Thymus (tissue), 11 donors: Measurements from ENCODE around the gene OSBPL1A. TPM values are rescaled to one million over a fixed set of nuclear protein-coding genes. Genes with fewer than 3 reads are reported as not detected.
A peak's percentile ranks its signal among the peaks of the same experiment; 100 is the strongest.

Experiments used
- DNase-seq, 9 donors: peaks; one replicate each; pipeline ENCODE4 v3.0.0-alpha.2; 2013; ENCODE audit warnings: low spot score in 9 of 9, low read depth in 6 of 9, missing footprints in 1 of 9
- H3K27ac ChIP-seq, 2 donors: one replicate each; pipeline ENCODE4 v1.5.1; 2013; ENCODE audit warnings: control low read depth in 1 of 2, low read depth in 1 of 2, low read length in 1 of 2, mild to moderate bottlenecking in 1 of 2, moderate library complexity in 1 of 2
- H3K27me3 ChIP-seq, 2 donors: one replicate each; pipeline ENCODE4 v1.5.1; 2013; ENCODE audit warnings: low read length in 1 of 2; ENCODE audit not compliant: control insufficient read depth in 2 of 2, insufficient read depth in 1 of 2
- H3K36me3 ChIP-seq, 2 donors: one replicate each; pipeline ENCODE4 v1.5.1; 2013; ENCODE audit warnings: low read length in 1 of 2, mild to moderate bottlenecking in 1 of 2, moderate library complexity in 1 of 2; ENCODE audit not compliant: control insufficient read depth in 2 of 2, insufficient read depth in 2 of 2
- H3K4me1 ChIP-seq, 2 donors: one replicate each; pipeline ENCODE4 v1.5.1; 2013; ENCODE audit warnings: low read length in 2 of 2; ENCODE audit not compliant: control insufficient read depth in 2 of 2, insufficient read depth in 2 of 2
- H3K4me3 ChIP-seq, 2 donors: one replicate each; pipeline ENCODE4 v1.5.1; 2013; ENCODE audit warnings: low read length in 2 of 2, control low read depth in 1 of 2, mild to moderate bottlenecking in 1 of 2
- H3K9me3 ChIP-seq, 2 donors: one replicate each; pipeline ENCODE4 v1.5.1; 2013; ENCODE audit warnings: low read length in 1 of 2, mild to moderate bottlenecking in 1 of 2; ENCODE audit not compliant: control insufficient read depth in 2 of 2, insufficient read depth in 1 of 2
- WGBS: extraction: QIAGEN DNeasy Blood & Tissue Kit; methylation state at CpG from one replicate; pipeline ENCODE4 v1.1.7; 2013; 5-methylcytosine and 5-hydroxymethylcytosine counted together
- polyA plus RNA-seq: library from polyadenylated mRNA; stranded (reverse); fragments of 200-250 nt; gene quantifications from one replicate; pipeline ENCODE4 v1.2.3, GENCODE V29; 2013
- total RNA-seq: library from RNA; stranded (reverse); fragments of 120-200 nt; gene quantifications from one replicate; pipeline ENCODE4 v1.2.4, GENCODE V29; 2013
- donor health status: healthy.

The OSBPL1A gene
- total and polyA plus RNA-seq, 2 donors = 10.7 to 21.0 TPM

- Histone ChIP-seq H3K27me3 (no peaks in the 10 kb centered on the region), H3K4me3 (no peak overlapping the region), H3K36me3 (no peaks in the 10 kb centered on the region), H3K27ac (no peak overlapping the region), H3K9me3 (no peaks in the 10 kb centered on the region), H3K4me1 (no peaks in the 10 kb centered on the region)
- DNase-seq = no peak
These were observed 56.3 kb downstream of the OSBPL1A start for GRCh38 chr18:24341361-24341760.

- Histone ChIP-seq H3K9me3 (no peaks in the 10 kb centered on the region), H3K27ac (no peak overlapping the region), H3K4me1 (no peaks in the 10 kb centered on the region), H3K27me3 (no peaks in the 10 kb centered on the region), H3K4me3 (no peak overlapping the region), H3K36me3 (no peaks in the 10 kb centered on the region)
- 94% methylated on average over 2 of the region's 2 CpGs for WGBS
- DNase-seq = no peak
These were observed 64.5 kb downstream of the OSBPL1A start for GRCh38 chr18:24333084-24333483.

DNA sequence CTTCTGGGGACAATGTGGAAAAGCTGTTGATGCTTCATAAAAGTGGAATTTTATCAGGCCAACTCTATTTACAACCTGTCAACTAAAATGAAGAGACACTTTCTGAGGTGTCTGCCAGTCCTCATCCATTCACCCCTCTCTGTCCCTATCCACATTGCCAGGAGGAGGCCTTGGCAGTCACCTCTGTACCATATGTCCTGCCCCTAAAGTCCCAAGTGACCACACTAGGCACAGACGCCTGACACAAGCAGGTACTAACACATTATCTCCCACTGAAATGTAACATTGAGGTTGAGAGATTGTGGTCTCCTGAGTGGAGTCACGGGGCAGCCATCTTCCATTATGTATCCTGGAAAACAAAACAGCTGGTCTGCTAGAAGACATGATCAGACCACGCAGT is 71.4 kb downstream of the OSBPL1A start:
- Histone ChIP-seq H3K27me3 (no peaks in the 10 kb centered on the region), H3K36me3 (no peaks in the 10 kb centered on the region), H3K4me3 (no peak overlapping the region), H3K9me3 (no peaks in the 10 kb centered on the region), H3K27ac (no peak overlapping the region), H3K4me1 (no peaks in the 10 kb centered on the region)
- 98% methylated on average over 3 of the region's 3 CpGs for WGBS
- no peak for DNase-seq

- H3K27me3 ChIP-seq = no peaks in the 10 kb centered on the region
- H3K4me1 ChIP-seq = no peaks in the 10 kb centered on the region
- no peak overlapping the region for H3K27ac ChIP-seq
- H3K36me3 ChIP-seq = no peaks in the 10 kb centered on the region
- H3K9me3 ChIP-seq = no peaks in the 10 kb centered on the region
- H3K4me3 ChIP-seq = no peak overlapping the region
- no peak for DNase-seq
These were observed 75.0 kb downstream of the OSBPL1A start for GRCh38 chr18:24322584-24323136.

GRCh38 chr18:24321071-24321470 is 76.6 kb downstream of the OSBPL1A start:
- no peak for DNase-seq
- Histone ChIP-seq H3K27me3 (no peaks in the 10 kb centered on the region), H3K4me3 (no peak overlapping the region), H3K27ac (no peak overlapping the region), H3K4me1 (no peaks in the 10 kb centered on the region), H3K36me3 (no peaks in the 10 kb centered on the region), H3K9me3 (no peaks in the 10 kb centered on the region)
- 98% methylated on average over 1 of the region's 1 CpG for WGBS

- Histone ChIP-seq H3K4me3 (no peak overlapping the region), H3K4me1 (no peaks in the 10 kb centered on the region), H3K27me3 (no peaks in the 10 kb centered on the region), H3K36me3 (no peaks in the 10 kb centered on the region), H3K9me3 (no peaks in the 10 kb centered on the region), H3K27ac (no peak overlapping the region)
- 98% methylated on average over 5 of the region's 5 CpGs for WGBS
- DNase-seq = no peak
These were observed 77.9 kb downstream of the OSBPL1A start for GRCh38 chr18:24319757-24320156.

DNA sequence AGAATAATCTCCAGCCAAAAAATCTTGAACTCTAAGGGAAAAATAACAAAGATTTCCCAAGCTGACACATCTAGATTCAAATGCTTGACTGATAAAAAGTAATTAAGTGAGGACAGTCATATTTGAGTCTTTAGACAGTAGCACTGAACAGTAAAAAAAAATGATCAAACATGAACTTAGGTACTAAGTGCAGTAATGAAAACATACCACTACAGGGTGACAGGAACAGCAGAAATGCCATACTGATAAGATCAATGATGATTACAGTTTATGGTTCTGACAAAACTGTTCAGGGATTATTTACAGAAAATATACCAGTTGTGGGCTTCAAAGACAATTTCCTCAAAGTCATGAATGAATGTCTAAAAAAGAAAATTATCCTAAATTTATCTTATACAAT is 80.3 kb downstream of the OSBPL1A start:
- Histone ChIP-seq H3K27ac (no peak overlapping the region), H3K9me3 (no peaks in the 10 kb centered on the region), H3K4me1 (no peaks in the 10 kb centered on the region), H3K36me3 (no peaks in the 10 kb centered on the region), H3K4me3 (no peak overlapping the region), H3K27me3 (no peaks in the 10 kb centered on the region)
- no peak for DNase-seq

GRCh38 chr18:24315170-24315569 is 82.5 kb downstream of the OSBPL1A start:
- no peaks in the 10 kb centered on the region for H3K4me1 ChIP-seq
- H3K36me3 ChIP-seq = no peaks in the 10 kb centered on the region
- no peaks in the 10 kb centered on the region for H3K9me3 ChIP-seq
- no peak overlapping the region for H3K4me3 ChIP-seq
- 95% methylated on average over 1 of the region's 1 CpG for WGBS
- no peaks in the 10 kb centered on the region for H3K27me3 ChIP-seq
- no peak overlapping the region for H3K27ac ChIP-seq
- peak in 1 of 9 donors; percentile 3 for DNase-seq

DNA sequence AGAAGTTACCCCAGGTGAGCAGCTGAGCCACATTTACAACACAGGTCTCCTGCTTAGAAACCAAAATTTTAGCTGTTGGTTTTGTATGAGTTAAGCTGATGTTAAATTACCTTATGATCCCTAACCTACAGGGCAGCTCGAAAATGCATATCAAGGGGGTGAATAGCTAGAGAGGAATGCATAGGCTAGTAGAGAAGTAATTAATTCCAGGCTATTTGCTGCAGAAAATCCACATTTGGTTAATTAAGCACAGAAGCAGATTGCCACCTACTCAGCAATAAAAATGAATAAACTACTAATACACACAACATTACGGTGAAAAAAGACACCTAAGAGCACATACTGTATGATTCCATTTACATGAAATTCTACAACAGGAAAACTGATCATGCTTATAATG is 91.4 kb downstream of the OSBPL1A start:
- Histone ChIP-seq H3K27me3 (no peaks in the 10 kb centered on the region), H3K36me3 (no peaks in the 10 kb centered on the region), H3K4me1 (no peaks in the 10 kb centered on the region), H3K4me3 (no peak overlapping the region), H3K9me3 (no peaks in the 10 kb centered on the region), H3K27ac (no peak overlapping the region)
- DNase-seq = no peak
- WGBS = 96% methylated on average over 2 of the region's 2 CpGs

DNA sequence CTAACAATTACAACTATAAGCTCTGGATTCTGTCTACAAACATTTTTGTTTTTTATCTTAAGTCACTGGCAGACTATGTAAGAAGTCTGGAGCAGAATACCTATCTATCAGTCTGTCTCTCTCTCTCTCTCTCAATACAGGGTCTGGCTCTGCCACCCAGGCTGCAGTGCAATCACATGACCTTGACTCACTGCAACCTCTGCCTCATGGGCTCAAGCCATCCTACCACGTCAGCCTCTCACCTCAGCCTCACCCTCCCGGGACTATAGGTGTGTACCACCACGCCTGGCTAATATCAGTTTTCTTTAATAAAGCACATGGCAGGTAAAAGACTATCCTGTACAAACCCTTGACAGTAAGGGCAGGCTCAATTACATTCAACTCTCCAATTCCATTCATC is 96.9 kb downstream of the OSBPL1A start:
- DNase-seq = no peak

More for the DNA sequence above, 96.9 kb downstream of the OSBPL1A start:
- Histone ChIP-seq H3K4me1 (no peaks in the 10 kb centered on the region), H3K27ac (no peak overlapping the region), H3K36me3 (no peaks in the 10 kb centered on the region), H3K4me3 (no peak overlapping the region), H3K9me3 (no peaks in the 10 kb centered on the region), H3K27me3 (no peaks in the 10 kb centered on the region)
- WGBS = 98% methylated on average over 3 of the region's 3 CpGs
